Osteocyte (in vitro differentiated cells): ENCODE measurements around the gene FRMPD2. TPM values are rescaled to one million over a fixed set of nuclear protein-coding genes. Genes with fewer than 3 reads are reported as not detected.
"Not testable (repeated sequence)": the region's sequence is repeated elsewhere in the genome, so short reads cannot be mapped to it uniquely, and the experiment has no call there.

Experiments used
- DNase-seq: peaks from one replicate; pipeline ENCODE4 v3.0.0; 2021; ENCODE audit warnings: mixed read lengths; ENCODE audit not compliant: unreplicated experiment; ENCODE audit errors: extremely low spot score
- H3K27ac Mint-ChIP-seq: one replicate; pipeline ENCODE4 v1.8.0; 2021; ENCODE audit warnings: mild to moderate bottlenecking, mixed read lengths; ENCODE audit not compliant: unreplicated experiment
- H3K27me3 Mint-ChIP-seq: one replicate; pipeline ENCODE4 v1.8.0; 2021; ENCODE audit warnings: mixed read lengths; ENCODE audit not compliant: unreplicated experiment
- H3K36me3 Mint-ChIP-seq: one replicate; pipeline ENCODE4 v1.8.0; 2021; ENCODE audit warnings: mixed read lengths; ENCODE audit not compliant: unreplicated experiment
- H3K4me1 Mint-ChIP-seq: one replicate; pipeline ENCODE4 v1.8.0; 2021; ENCODE audit warnings: mixed read lengths; ENCODE audit not compliant: unreplicated experiment
- H3K4me3 Mint-ChIP-seq: one replicate; pipeline ENCODE4 v1.8.0; 2021; ENCODE audit warnings: mild to moderate bottlenecking, moderate library complexity, mixed read lengths; ENCODE audit not compliant: unreplicated experiment
- H3K9me3 Mint-ChIP-seq: one replicate; pipeline ENCODE4 v1.8.0; 2021; ENCODE audit warnings: mixed read lengths; ENCODE audit not compliant: unreplicated experiment
- total RNA-seq: library from RNA; stranded (reverse); gene quantifications from 2 replicates; pipeline ENCODE4 v1.2.1, GENCODE V29; 2021
- TF ChIP-seq, protein P1 (sequence below): fragments of 200-600 bp; sonication (generic); IDR thresholded peaks from 2 replicates; pipeline ENCODE4 v1.5.0; 2021; ENCODE audit warnings: antibody characterized with exemption, mild to moderate bottlenecking, moderate library complexity

Gene FRMPD2
- total RNA-seq, 1 donor from 2014 or later: not detected

DNA sequence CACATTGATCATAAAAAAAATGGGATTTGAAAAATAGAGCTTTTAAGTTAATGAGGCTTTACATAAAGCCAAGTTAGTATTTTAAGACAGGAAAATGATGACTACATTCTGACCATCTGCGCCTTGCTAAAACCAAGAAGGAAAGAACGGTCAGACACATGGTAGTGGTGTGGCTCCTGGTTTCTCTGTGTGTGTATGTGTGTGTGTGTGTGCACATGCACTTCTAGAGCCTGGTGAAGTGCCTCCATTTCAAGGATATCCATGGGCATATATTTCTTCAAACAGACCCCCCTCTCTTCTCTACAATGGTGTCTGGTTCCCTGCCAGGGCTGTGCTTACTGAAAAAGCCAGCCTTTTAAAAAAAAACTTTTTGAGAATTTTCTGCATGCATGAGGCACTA lies 80.9 kb downstream of the FRMPD2 start:
- H3K27ac Mint-ChIP-seq: no peak overlapping the region
- DNase-seq: no peak
- H3K9me3 Mint-ChIP-seq: no peaks in the 10 kb centered on the region
- TF ChIP-seq, protein P1, sequence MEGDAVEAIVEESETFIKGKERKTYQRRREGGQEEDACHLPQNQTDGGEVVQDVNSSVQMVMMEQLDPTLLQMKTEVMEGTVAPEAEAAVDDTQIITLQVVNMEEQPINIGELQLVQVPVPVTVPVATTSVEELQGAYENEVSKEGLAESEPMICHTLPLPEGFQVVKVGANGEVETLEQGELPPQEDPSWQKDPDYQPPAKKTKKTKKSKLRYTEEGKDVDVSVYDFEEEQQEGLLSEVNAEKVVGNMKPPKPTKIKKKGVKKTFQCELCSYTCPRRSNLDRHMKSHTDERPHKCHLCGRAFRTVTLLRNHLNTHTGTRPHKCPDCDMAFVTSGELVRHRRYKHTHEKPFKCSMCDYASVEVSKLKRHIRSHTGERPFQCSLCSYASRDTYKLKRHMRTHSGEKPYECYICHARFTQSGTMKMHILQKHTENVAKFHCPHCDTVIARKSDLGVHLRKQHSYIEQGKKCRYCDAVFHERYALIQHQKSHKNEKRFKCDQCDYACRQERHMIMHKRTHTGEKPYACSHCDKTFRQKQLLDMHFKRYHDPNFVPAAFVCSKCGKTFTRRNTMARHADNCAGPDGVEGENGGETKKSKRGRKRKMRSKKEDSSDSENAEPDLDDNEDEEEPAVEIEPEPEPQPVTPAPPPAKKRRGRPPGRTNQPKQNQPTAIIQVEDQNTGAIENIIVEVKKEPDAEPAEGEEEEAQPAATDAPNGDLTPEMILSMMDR: no peak
- H3K4me3 Mint-ChIP-seq: no peak overlapping the region
- H3K4me1 Mint-ChIP-seq: no peaks in the 10 kb centered on the region
- H3K36me3 Mint-ChIP-seq: no peaks in the 10 kb centered on the region
- peaks cover 32% of the 10 kb centered on the region for H3K27me3 Mint-ChIP-seq

DNA sequence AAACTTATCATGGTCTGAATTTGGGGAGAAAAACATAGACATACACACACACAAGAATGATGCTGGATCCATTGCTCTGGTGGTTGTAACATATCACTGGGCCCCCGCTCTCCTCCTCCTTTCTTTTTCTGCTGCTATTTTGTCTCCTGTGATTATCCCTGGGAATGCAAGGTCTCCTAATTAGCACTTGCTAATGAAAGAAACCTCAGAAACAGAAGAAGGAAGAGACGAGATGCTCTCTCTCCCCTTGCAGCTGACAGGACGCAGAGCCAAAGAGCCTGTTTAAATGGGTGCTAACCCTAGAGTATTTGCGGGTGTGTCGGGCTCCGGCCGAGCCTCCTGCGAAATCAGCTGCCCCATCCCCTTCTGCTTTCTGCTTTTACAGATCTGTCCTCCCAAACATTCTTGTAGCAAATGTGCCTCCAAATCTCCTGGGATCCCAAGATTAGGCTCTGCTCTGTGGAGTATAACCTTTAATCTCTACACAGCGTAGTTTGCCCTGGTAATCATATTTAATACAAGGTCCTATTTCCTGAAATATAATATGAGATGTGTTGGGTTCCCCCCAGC lies 81.5 kb downstream of the FRMPD2 start:
- DNase-seq: no peak
- Mint-ChIP-seq H3K27ac (no peak overlapping the region), H3K27me3 (peaks cover 34% of the 10 kb centered on the region), H3K4me1 (no peaks in the 10 kb centered on the region), H3K9me3 (no peaks in the 10 kb centered on the region), H3K36me3 (no peaks in the 10 kb centered on the region), H3K4me3 (no peak overlapping the region)
- TF ChIP-seq, protein P1: no peak

DNA sequence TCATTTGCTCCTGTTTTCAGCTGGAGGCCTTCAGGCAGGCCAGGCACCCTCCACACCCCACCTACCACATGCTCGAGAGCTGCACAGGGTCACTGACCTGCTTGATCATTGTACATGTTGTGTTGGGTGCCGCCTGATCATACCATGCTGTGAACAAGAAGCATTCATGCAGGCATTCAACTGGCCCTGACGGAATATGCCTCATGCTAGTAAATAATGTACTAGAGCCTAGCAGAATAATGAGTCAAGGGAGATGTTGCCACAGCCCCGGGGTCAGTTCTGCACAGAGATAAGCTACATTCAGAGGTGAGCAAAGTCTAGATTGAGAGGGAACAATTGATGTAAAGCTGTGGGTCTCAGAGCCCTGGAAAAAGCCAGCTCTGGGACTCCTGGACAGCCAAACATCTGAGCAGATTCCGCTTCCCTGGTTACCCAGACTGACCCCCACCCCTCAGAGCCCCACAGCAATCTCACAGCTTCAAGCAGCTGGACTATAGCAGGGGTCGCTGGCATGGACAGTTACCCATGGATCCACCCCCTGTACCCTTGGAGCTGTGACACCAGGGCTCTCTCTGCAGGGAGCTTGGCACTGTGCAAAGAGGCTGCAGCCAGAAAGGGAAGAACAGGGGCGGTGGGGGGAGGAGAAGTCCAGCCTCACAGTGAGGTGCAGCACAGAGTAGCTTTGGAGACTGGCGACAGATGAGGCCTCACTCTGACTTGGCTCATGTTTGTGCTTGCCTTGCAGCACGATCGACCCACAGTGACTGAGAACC lies 86.6 kb downstream of the FRMPD2 start:
- Mint-ChIP-seq H3K27me3 (peaks cover 40% of the 10 kb centered on the region), H3K36me3 (no peaks in the 10 kb centered on the region), H3K4me1 (no peaks in the 10 kb centered on the region), H3K27ac (no peak overlapping the region), H3K4me3 (no peak overlapping the region), H3K9me3 (no peaks in the 10 kb centered on the region)
- TF ChIP-seq, protein P1: no peak
- DNase-seq: no peak

DNA sequence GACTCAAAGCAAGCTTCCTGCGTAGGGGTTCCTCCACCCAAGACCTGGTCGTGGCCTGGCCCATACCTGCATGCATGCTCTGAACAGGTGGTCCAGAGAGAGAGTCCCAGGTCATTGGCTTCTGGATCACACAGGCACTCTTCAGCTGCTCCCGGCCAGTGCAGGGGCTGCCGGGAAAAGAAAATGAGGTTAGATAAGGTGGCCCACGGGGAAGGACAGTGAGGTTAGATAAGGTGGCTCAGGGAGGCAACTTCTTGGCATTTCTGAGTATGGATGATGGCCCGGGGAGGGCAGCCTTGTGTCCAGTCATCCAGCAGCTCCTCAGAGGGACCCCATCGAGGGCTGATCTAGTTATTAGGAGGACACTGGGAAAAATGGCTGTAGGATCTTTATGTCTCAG lies 87.4 kb downstream of the FRMPD2 start:
- H3K36me3 Mint-ChIP-seq: no peaks in the 10 kb centered on the region
- H3K4me1 Mint-ChIP-seq: no peaks in the 10 kb centered on the region
- H3K27ac Mint-ChIP-seq: no peak overlapping the region
- peaks cover 32% of the 10 kb centered on the region for H3K27me3 Mint-ChIP-seq
- H3K9me3 Mint-ChIP-seq: no peaks in the 10 kb centered on the region
- no peak for DNase-seq
- TF ChIP-seq, protein P1: no peak
- no peak overlapping the region for H3K4me3 Mint-ChIP-seq

DNA sequence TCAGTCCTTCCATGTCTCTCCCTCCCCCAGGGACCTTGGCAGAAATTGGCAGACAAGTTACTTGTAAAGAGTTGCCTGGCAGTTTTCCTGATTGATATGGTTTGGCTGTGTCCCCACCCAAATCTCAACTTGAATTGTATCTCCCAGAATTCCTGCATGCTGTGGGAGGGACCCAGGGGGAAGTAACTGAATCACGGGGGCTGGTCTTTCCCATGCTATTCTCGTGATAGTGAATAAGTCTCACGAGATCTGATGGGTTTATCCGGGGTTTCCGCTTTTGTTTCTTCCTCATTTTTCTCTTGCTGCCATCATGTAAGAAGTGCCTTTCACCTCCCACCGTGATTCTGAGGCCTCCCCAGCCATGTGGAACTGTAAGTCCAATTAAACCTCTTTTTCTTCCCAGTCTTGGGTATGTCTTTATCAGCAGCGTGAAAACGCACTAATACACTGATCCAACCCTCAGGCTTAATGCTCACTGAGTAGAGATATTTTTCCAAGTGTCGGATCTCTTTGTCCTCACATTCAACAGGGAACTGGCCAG lies 88.2 kb downstream of the FRMPD2 start:
- H3K9me3 Mint-ChIP-seq, H3K4me3 Mint-ChIP-seq, H3K4me1 Mint-ChIP-seq, DNase-seq, H3K27ac Mint-ChIP-seq, H3K36me3 Mint-ChIP-seq: not testable (repeated sequence)
- H3K27me3 Mint-ChIP-seq: peaks cover 29% of the 10 kb centered on the region
